ENCODE data around the gene COTL1. TPM values are rescaled to one million over a fixed set of nuclear protein-coding genes. Genes with fewer than 3 reads are reported as not detected.

Gene COTL1, protein sequence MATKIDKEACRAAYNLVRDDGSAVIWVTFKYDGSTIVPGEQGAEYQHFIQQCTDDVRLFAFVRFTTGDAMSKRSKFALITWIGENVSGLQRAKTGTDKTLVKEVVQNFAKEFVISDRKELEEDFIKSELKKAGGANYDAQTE
- 165 and 261 TPM in 2 replicates for total RNA-seq

DNA sequence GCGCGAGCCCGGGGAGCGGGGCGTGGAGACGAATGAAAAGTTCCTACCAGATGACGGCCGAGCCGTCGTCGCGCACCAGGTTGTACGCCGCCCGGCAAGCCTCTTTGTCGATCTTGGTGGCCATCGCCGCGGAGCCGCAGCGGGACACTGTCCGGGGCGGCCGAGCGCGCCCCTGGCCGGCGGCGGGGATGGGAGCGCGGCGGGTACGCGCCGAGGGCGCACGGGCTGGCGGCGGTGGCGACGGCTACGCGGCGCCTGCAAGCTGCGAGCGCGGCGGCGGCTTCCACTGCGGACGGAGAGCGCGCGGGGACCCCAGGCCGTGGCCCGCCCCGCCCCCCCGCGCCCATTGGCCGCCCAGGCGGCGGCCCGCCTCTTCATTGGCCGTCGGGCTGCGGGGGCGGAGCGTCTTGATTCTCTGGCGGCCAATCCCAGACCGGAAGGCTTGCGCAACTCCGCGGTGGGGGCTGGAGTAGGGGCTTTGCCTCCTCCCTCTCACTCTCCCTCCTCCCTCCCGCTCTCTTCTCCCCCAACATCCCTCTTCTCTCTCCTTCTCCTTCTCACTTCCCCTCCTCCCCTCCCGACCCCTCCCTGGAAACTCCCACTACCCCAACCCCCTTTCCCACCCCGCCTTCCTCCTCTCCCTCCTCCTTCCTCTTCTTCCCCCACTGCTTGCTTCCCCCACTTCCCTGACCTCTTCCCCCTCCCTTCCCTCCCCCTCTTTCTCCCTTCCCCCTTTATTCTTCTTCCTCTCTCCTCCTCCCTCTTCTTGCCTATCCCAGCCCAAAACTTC is at the start of gene COTL1:
TSS of gene COTL1 (minus strand) at position 288 of the 790 bp plus-strand sequence. CDS start at position 124, 164 bp downstream.

DNA sequence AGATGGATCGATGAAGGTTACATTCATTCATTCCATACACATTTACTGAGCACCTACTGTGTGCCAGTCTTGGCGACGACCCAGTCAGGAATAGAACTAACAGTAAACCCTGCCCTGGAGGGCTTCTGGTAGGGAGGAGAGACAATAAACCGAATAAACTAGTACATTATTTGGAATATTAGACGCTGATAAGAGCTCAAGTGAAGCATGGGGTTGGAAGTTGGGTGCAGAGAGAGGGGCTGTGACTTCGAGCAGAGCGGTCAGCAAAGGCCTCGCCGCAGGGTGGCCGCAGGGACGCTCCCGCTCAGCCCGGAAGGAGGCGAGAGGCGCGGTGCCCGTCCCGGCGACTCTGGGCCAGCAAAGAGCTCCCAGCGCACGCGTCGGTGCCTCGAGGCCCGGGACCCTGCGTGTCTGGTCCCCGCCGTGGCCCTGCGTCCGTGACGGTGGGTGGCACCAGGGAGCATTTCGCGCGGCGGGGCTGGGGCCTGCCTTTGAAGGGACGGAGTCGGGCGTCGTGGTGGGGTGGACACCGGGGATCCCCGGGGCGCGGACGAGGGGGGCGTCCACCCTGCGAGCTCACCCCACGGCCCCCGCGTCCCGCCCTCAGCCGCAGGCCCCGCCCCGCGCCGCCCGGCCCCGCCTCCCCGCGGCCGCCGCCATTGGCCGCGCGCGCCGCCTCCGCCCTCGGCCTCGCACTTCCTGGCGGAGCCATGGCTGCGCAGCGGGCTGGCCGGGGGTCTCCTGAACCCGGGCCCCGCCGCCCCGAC is 30.1 kb upstream of the COTL1 start, which contains the start of gene KLHL36:
TSS of gene KLHL36 (plus strand) at position 684 of the 767 bp plus-strand sequence. CDS start 2,357 bp downstream, outside the sequence.

Other genes with a start within 250 kb of the COTL1 start
- gene ATP2C2, start 249.5 kb downstream of the COTL1 start, total RNA-seq, result not detected in 2 replicates
- 14.8 and 50.7 TPM in 2 replicates for gene MEAK7, start 113.4 kb downstream of the COTL1 start, total RNA-seq
- gene KLHL36, start 30.4 kb upstream of the COTL1 start, total RNA-seq, result 82.5 and 142 TPM in 2 replicates
- gene USP10, start 81.9 kb upstream of the COTL1 start, total RNA-seq, result 30.6 and 80.5 TPM in 2 replicates
- gene CRISPLD2, start 201.9 kb upstream of the COTL1 start, total RNA-seq, result 47.8 and 487 TPM in 2 replicates

Data from smooth muscle cell of the umbilical artery (primary cell).